Posterior cingulate gyrus (tissue), 11 donors: Measurements from ENCODE around the gene CDK5RAP1.
A peak's percentile ranks its signal among the peaks of the same experiment; 100 is the strongest.
"Not testable (repeated sequence)": the region's sequence is repeated elsewhere in the genome, so short reads cannot be mapped to it uniquely, and the experiment has no call there.

Experiments
- DNase-seq, 10 donors: peaks; one replicate each; pipeline versions ENCODE4 v3.0.0 to v3.0.0-alpha.2; 2020 to 2021; ENCODE audit warnings: mixed read lengths in 3 of 10
- intact Hi-C: fragments of 100-400 bp; cut with DNase I; formaldehyde crosslinking; loops from one replicate; pipeline ENCODE4 v1.15.1; 2023

CDK5RAP1 gene

DNA sequence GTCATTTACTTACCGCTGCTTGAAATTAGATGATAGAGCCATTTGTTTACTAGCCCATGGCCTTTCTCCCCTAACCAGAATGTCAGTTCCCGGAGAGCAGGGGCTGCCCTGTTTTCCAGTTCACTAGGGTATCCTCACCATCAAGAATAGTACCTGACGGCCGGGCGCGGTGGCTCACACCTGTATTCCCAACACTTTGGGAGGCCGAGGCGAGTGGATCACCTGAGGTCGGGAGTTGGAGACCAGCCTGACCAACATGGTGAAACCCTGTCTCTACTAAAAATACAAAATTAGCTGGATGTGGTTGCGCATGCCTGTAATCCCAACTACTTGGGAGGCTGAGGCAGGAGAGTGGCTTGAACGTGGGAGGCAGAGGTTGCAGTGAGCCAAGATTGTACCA lies 22.6 kb upstream of the CDK5RAP1 start:
- intact Hi-C loops, result not testable (repeated sequence)
- DNase-seq, result peak in 1 of 10 donors; percentile 48

DNA sequence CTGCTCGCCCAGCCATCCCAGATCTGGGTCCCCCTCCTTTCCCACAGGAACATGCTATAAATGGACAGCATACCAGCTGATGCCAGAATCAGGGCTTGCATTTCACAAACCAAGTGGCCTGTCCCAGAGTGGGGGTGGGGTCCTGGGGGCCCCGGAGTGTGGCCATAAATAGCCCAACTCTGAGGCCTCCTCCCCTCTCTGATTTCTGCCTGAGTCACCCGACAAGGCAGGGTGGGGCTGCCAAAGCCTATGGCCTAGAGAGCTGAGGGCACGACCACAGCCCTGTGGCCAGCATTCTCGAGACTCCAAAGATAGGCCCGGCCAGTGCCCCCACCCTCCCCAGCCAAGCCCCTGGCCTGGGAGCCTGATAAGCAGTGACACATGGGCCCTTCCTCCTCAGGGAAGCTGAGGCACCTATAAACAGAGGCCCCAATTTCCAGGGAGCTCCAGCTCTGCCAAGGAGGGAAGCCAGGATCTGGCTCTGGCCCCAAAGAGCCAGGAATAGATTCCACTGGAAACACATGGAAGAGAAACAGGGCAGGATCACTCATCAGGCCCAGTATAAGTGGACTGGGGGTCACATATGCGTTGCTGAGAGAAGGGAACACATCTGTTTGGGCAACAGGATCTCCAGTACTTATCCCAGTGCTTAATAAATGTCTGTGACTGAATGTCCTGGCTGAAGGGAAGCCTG lies 22.0 kb upstream of the CDK5RAP1 start:
- intact Hi-C loops, result no loop called here

DNA sequence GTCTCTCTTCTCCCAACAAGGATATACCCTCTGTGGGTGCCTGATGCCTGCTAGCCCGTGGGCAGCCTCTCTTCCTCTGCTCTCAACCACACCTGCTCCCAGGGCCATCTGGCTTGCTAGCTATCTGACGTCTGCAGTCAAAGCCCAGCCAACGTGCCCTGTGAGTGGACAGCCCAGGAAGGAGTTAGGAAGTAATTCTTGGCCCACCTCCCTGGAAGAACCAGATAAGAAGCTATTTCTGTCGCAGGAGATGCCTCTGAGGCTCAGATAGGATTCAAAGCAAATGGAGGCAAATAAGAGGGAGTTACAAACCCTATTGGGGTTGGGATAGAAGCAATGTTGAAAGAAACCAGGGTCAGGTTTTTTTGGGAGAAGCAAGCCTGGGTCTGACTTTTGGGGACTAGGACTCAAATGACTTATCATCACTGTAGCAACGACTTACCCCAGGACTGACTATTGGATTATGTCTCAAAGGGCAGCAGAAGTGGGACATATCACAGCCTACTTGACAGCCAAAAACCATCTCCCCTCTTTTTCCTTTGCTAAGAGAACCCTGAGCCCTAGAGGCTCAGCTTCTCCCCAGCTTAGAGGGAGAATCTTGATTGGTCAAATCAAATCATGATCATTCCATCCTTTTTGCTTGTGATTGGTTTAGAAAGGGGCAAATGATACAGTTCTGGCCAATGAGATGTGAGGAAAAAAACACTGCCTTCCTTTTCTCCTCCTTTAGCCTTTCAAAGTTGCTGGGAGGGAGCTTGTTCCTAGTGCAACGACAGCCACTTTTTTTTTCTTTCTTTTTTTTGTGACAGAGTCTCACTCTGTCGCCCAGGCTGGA lies 18.0 kb upstream of the CDK5RAP1 start:
- no peak for DNase-seq
- intact Hi-C loops, result no loop called here

More for the DNA sequence above, 22.0 kb upstream of the CDK5RAP1 start:
- peak in 4 of 10 donors; percentile 42 to 88 (median 68) for DNase-seq

DNA sequence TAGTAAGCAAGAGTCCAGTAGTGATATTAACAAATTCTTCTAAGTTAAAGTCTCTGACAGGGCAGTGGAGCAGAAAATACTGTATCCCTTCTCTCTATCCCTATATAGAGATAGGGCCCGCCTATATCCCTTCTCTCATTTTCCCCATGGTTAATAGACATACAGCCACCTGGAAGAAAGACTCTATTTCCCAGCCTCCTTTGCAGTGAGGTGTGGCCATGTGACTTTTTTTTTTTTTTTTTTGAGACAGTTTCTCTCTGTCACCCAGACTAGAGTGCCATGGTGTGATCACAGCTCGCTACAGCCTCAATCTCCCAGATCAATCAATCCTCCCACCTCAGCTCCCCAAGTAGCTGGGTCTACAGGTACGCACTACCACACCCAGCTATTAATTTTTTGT lies 16.7 kb upstream of the CDK5RAP1 start:
- intact Hi-C loops, result no loop called here
- no peak for DNase-seq

DNA sequence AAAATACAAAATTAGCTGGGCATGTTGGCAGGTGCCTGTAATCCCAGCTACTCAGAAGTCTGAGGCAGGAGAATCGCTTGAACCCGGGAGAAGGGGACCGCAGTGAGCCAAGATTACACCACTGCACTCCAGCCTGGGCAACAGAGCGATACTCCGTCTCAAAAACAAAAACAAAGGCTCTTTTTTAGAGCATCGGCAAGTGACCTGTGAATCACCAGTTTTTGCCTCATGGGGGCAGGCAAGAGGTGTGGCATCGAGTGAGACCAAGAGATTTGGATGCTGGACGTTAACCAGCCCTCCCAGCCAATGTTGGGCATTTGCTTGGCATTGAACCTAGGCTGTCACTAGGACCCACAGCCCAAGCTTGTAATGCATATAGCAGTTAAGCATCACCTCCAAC lies 14.6 kb upstream of the CDK5RAP1 start:
- peak in 7 of 10 donors; percentile 25 to 89 (median 49) for DNase-seq
- intact Hi-C loops, result no loop called here

DNA sequence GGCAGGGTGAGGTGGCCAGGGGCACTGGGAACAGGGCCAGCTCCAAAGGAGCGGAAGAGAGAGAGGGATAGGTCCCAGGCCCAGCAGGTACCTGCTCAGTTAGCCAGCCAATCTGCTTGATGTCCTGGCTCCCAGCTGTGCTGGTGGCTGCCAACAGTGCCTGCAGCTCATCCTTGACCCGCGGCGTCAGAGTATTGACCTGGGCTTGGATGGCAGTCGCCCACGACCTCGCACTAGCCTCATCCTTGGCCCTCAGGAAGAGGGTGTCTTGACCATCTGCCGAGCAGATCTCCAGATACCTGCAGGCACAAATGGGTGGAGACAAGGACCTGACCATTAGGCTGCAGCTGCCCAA lies 11.1 kb upstream of the CDK5RAP1 start:
- intact Hi-C loops, result no loop called here

DNA sequence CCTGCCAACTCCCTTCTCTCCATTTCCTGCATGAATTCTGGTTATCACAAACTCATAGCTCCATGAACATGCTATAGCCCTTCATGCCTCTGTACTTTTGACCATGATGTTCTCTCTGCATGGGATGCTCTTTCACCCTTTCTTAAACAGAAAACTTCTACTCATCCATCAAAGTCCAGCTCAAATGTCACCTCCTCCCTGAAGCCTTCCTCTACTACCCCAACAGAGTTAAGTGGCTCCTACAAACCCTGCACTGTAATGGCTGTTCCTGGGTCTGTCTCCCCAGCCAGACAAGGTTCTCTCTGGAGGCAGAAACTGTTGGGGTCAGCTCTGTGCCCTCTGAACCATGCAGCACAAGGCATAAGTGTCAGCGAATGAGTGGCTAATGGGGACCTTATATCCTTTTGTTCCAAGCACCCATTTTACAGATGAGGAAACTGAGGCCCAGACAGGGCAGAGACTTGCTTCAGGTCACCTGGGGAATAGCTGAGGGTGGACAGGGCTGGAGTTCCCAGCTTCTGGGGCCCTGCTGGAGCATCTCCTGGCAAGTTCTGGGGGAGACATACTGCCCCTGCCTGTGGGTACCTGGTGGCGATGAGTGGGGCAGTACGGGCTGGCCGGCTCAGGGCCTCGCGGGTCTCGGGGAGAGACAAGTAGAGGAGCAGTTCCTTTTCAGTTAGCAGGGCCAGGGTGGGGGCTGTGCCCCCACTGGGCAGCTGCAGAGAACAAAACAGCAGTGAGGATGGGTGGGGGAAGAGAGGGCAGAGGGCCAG lies 10.6 kb upstream of the CDK5RAP1 start:
- DNase-seq, result peak in 1 of 10 donors; percentile 77
- intact Hi-C loops, result no loop called here

More for the DNA sequence above, 11.1 kb upstream of the CDK5RAP1 start:
- DNase-seq, result peak in 1 of 10 donors; percentile 67

DNA sequence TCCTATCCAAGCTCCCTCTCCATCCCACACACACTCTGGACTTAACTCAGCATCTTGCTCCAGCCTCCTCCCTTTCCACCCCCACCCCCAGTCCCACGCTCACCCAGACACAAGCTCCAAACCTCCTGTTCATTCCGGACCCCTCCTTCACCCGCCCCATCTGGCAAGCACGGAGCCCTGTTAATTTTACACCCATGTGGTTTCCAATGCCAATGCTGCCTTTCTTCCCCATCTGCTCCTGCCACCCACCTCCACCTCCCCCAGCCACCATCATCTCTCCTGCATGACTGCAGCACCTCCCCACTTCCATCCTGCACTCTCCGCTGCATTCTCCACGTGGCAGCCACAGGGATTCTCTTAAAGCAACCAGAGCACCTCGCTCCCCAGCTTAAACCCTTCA lies 9.9 kb upstream of the CDK5RAP1 start:
- intact Hi-C loops, result no loop called here
- peak in 9 of 10 donors; percentile 29 to 96 (median 76) for DNase-seq

DNA sequence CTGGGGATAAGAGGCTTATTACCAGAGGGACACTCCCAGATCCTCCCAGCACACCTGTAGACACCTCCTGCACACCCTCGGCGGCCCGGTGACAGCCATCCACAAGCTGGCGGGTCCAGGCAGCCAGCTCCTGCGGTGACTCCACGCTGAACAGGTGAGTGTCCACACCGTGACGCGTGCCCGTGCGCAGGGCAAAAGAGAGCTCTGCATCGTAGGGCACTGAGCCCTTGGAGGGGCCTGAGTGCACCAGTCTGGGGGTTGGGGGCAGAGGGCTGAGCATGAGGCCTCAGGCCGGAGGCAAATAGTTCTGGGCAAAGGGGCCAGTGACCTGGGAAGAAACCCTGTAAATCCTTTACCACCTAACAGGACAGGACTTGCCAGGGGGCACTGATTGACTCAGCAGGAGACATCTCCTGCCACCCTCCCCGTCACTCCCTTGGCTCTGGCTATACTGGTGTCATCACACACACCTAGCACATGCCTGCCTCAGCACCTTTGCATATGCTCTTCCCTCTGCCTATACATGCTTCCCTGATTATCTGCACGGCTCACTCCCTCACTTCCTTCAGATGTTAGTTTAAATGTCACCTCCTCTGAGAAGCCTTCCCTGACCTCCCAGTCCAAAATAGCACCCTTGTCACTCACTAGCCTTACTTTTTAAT lies 8.9 kb upstream of the CDK5RAP1 start:
- intact Hi-C loops, result no loop called here
- DNase-seq, result peak in 2 of 10 donors; percentile 69 to 79

DNA sequence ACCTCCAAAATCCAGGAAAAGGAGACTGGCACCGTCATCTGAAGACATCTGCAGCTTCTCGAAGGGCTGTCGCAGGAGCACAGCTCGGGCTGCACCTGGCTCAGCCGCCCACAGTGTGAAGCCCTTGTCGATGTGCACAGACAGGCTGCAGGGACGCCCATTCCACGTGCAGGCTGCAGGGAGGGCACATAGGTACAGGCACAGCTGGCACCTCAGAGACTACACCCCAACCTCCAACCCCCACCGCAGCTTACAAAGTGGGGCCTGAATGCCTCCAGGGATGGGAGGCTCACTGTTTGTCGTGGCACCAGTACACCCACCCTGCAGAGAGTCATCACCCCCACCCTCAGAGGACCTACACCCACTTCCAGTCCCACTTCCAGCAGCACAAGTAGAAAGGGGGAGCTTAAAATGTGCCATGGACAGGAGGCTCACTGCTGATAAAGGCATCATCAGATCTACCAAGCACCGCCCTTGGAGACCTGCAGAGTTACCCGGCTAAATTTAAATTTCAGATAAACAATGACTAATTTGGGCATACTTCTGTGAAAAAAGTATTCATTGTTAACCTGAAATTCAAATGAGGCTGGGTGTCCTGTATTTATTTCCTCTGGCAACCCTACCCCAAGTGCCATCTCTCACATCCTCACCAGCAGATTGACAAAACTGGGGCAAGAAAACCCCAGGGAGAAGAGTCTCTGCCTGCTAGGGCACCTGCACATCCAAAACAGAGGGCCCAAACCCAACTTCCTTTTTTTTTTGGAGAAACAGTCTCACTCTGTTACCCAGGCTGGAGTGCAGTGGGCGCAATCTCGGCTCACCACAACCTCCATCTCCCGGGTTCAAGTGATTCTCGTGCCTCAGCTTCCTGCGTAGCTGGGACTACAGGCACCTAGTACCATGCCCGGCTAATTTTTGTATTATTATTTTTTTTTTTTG lies 7.7 kb upstream of the CDK5RAP1 start:
- intact Hi-C loops, result no loop called here
- DNase-seq, result peak in 7 of 10 donors; percentile 26 to 90 (median 58)

DNA sequence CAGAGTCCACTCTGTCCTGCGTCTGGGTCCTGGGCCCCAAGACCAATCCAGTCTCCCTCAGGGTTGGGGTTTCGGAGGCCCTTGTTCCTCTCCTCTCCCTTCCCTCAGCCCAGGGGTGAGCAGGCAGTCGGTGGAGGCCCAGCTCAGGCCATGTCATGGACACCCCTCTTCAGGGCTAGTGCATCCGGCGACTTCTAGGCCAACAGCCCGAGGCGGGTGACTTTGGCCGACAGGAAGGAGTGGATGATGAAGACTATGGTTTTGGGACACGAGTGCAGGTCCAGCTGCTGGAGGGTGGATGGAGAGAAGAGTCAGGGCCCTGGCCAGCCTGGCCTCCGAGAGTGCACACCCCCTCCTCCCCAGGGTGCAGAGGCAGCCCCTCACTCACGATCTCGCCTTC lies 7.0 kb upstream of the CDK5RAP1 start:
- peak in 2 of 10 donors; percentile 67 to 68 for DNase-seq
- intact Hi-C loops, result no loop called here

DNA sequence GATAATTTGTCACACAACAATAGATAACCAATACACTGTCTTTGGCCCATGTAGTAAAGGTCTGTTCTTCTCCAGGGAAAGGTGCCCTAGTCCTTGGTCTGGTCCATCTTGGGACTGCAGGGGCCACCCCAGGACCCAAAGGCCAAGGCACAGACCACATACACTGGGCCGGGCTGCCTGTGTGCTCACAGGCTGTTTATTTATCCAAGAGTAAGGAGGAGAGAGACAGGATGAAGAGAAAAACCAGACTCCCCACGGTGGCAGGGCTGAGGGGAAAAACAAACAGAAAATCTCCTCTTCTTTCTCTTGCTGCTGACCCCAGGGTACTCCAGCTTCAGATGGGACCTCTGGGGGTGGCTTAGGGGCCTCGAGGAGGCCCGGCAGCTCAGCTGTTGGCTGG lies 6.5 kb upstream of the CDK5RAP1 start:
- intact Hi-C loops, result no loop called here
- no peak for DNase-seq

DNA sequence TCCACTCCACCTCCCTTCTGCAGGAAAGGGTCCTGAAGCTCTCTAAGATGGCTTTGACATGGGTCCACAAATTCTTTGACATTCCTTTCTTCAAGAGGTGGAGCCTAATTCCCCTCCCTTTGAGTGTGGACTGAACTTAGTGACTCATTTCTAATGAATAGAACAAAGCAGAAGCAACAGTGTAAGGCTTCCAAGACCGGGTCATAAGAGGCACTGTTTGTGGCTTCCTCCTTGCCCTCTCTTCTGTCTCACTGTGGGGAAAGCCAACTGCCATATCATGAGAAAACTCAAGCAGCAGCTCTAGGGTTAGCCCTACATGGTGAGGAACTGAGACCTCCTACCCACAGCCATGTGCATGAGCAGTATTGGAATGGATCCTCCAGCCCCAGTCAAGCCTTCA lies 5.9 kb upstream of the CDK5RAP1 start:
- intact Hi-C loops, result no loop called here
- peak in 1 of 10 donors; percentile 3 for DNase-seq

DNA sequence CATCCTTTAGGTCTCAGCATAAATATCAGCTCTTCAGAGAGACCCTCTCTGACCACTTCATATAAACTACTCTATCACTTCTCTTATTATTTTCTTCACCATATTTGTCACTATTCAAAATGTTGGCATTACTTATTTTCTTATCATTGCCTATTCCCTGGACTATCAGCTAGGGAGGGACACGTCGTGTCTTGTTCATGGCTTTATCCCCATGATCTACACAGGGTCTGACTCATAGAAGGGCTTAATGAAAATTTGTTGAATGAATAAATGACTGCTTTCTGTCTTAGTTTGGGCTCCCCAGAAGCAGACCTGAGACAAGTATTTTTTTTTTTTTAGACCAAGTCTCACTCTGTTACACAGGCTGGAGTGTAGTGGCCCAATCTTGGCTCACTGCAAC lies 3.0 kb upstream of the CDK5RAP1 start:
- no peak for DNase-seq
- intact Hi-C loops, result no loop called here

DNA sequence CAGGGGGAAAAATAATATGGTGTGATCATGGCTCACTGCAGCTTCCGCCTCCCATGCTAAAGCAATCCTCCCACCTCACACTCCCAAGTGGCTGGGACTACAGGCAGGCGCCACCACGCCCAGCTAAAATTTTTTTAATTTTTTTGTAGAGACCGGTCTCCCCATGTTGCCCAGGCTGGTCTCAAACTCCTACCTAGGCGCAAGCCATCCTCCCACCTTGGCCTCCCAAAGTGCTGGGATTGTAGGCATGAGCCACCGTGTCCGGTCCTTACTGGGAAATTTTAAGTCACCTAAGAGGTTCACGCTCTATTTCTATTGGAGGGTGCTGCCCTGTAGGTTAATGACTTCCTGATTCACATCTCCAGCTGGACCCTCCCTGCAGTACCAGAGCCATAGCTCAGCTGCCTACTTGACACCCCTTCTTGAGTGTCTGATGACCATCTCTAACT lies 626 bp upstream of the CDK5RAP1 start:
- DNase-seq, result peak in 2 of 10 donors; percentile 71 to 77
- intact Hi-C loops, result loop anchor here (2.0 kb wide), 1 partner anchor 43 kb away; no protein-coding TSS in a partner anchor

DNA sequence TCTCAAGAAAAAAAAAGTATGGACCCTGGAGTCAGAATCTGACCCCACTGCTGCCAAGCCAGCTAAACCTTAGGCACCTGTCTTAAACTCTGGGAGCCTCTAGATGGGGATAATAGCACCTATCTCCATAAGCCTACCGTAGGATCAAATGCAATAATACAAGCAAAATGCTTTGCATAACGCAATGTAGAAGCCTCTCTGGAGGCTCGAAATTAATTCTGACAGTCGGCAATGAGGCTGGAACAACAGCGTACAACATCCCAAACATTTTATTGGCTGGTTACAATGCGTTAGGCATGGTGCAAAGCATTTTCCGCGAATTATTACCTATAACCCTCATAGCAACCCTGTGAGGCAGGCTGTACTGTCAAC lies 521 bp downstream of the CDK5RAP1 start:
- peak in 1 of 10 donors; percentile 7 for DNase-seq
- intact Hi-C loops, result loop anchor here (2.0 kb wide), 1 partner anchor 44 kb away; no protein-coding TSS in a partner anchor

DNA sequence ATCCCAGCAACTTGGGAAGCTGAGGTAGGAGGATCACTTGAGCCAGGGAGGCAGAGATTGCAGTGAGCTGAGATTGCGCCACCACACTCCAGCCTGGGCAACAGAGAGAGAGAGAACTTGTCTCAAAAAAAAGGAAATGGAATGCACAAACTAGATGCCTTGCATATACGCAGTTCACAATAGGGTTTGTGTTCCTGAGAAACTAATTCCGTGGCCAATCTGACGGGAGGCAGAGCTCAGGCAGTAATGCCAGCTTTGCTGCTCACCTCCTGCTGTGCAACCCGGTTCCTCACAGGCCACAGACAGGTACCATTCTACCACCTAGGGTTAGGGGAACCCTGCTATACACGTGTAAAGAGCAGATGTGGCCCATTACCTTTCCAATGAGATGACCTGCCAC lies 1.4 kb downstream of the CDK5RAP1 start:
- peak in 1 of 10 donors; percentile 5 for DNase-seq
- intact Hi-C loops, result loop anchor here (2.0 kb wide), 1 partner anchor 45 kb away; no protein-coding TSS in a partner anchor

DNA sequence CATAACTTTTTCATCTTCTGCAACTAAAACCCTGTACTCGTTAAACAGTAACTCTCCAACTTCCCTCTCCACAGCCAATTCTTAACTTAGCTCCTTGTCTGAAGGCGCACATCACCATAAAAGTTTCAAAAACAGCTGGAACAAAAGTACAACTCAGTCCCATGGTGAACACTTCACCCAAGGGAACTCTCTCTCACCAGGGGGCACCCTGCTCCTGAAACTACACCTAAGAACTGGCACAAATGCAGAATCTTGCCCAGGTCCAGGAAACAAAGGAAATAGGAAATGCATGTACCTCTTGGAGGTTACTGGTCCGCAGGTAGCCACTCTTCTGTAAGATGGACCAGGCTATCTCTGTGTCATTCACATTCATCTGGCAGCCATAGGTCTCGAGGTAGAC lies 6.6 kb downstream of the CDK5RAP1 start:
- no peak for DNase-seq
- intact Hi-C loops, result no loop called here

DNA sequence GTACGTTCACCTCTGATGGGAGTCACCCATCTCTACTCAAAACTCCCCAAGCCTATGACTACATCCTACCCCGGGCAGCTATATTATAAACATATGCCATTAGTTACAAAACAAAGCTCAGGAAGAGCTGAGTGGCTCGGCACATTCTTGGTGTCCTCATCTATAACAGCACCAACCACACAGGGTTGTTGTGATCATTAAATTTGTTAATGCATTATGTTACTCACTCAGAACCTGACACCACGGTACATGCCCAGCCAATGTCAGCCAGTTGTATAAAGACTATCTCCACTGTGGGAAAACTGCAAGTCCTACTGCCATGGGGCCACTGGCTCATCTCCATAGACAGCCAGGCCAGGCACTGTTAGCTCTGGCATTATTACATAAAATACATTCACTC lies 7.7 kb downstream of the CDK5RAP1 start:
- no peak for DNase-seq
- intact Hi-C loops, result no loop called here
